IPS-18c (cell line): ENCODE data around the gene SRSF4.
A peak's percentile ranks its signal among the peaks of the same experiment; 100 is the strongest.
"Not testable (repeated sequence)": the region's sequence is repeated elsewhere in the genome, so short reads cannot be mapped to it uniquely, and the experiment has no call there.

Experiments
- H3K4me3 ChIP-seq: 2 replicates; pipeline ENCODE4 v1.7.0; 2013; ENCODE audit warnings: low read depth, mild to moderate bottlenecking, low read length, moderate library complexity; ENCODE audit not compliant: insufficient read depth
- H3K9me3 ChIP-seq: one replicate; pipeline ENCODE4 v1.6.1; 2013; ENCODE audit warnings: mild to moderate bottlenecking, low read length, moderate library complexity; ENCODE audit not compliant: control insufficient read depth, insufficient read depth

The SRSF4 gene

GRCh38 chr1:29122682-29123052, 59.0 kb downstream of the SRSF4 start:
- peak overlapping the region; percentile 74 for H3K4me3 ChIP-seq

GRCh38 chr1:29121936-29122681, 59.6 kb downstream of the SRSF4 start:
- peak overlapping the region; percentile 74 for H3K4me3 ChIP-seq

More at GRCh38 chr1:29122682-29123052, 59.0 kb downstream of the SRSF4 start:
- H3K9me3 ChIP-seq, result peaks cover 10% of the 10 kb centered on the region

GRCh38 chr1:29121516-29121935, 60.2 kb downstream of the SRSF4 start:
- peaks cover 10% of the 10 kb centered on the region for H3K9me3 ChIP-seq
- H3K4me3 ChIP-seq, result peak overlapping the region; percentile 74

More at GRCh38 chr1:29121936-29122681, 59.6 kb downstream of the SRSF4 start:
- H3K9me3 ChIP-seq, result peaks cover 10% of the 10 kb centered on the region

GRCh38 chr1:29120947-29121485, 60.7 kb downstream of the SRSF4 start:
- Histone ChIP-seq H3K4me3 (peak overlapping the region; percentile 57), H3K9me3 (peaks cover 9% of the 10 kb centered on the region)

GRCh38 chr1:29120367-29120766, 61.3 kb downstream of the SRSF4 start:
- Histone ChIP-seq H3K4me3 (no peak overlapping the region; the same call in 1 of the 2 replicates), H3K9me3 (peaks cover 7% of the 10 kb centered on the region)

- Histone ChIP-seq H3K4me3 (no peak overlapping the region), H3K9me3 (peaks cover 7% of the 10 kb centered on the region)
Measured at GRCh38 chr1:29119121-29119929, 62.4 kb downstream of the SRSF4 start.

- Histone ChIP-seq H3K9me3 (no peaks in the 10 kb centered on the region), H3K4me3 (no peak overlapping the region)
Measured at GRCh38 chr1:29117381-29117780, 64.3 kb downstream of the SRSF4 start.

GRCh38 chr1:29114654-29115053, 67.0 kb downstream of the SRSF4 start:
- H3K4me3 ChIP-seq, result no peak overlapping the region
- no peaks in the 10 kb centered on the region for H3K9me3 ChIP-seq

- no peaks in the 10 kb centered on the region for H3K9me3 ChIP-seq
- H3K4me3 ChIP-seq, result no peak overlapping the region
Measured at GRCh38 chr1:29113413-29114117, 68.1 kb downstream of the SRSF4 start.

GRCh38 chr1:29112705-29113412, 68.8 kb downstream of the SRSF4 start:
- no peak overlapping the region for H3K4me3 ChIP-seq
- H3K9me3 ChIP-seq, result no peaks in the 10 kb centered on the region

GRCh38 chr1:29108041-29108440, 73.7 kb downstream of the SRSF4 start:
- H3K4me3 ChIP-seq, H3K9me3 ChIP-seq: not testable (repeated sequence)

GRCh38 chr1:29105822-29106221, 75.9 kb downstream of the SRSF4 start:
- Histone ChIP-seq H3K4me3 (no peak overlapping the region), H3K9me3 (no peaks in the 10 kb centered on the region)

- H3K9me3 ChIP-seq, result no peaks in the 10 kb centered on the region
Measured at GRCh38 chr1:29100487-29100886, 81.2 kb downstream of the SRSF4 start.

GRCh38 chr1:29099286-29099685, 82.4 kb downstream of the SRSF4 start:
- H3K9me3 ChIP-seq, result no peaks in the 10 kb centered on the region
- no peak overlapping the region for H3K4me3 ChIP-seq

More at GRCh38 chr1:29100487-29100886, 81.2 kb downstream of the SRSF4 start:
- no peak overlapping the region for H3K4me3 ChIP-seq
